ENCODE measurements around the gene CMTM4.
A peak's percentile ranks its signal among the peaks of the same experiment; 100 is the strongest.
"Not testable (repeated sequence)": the region's sequence is repeated elsewhere in the genome, so short reads cannot be mapped to it uniquely, and the experiment has no call there.

The CMTM4 gene

GRCh38 chr16:66673691-66674090 lies 22.9 kb downstream of the CMTM4 start:
- no peak for DNase-seq (ENCODE audit: low read depth in 2 of 2)

- DNase-seq (ENCODE audit: low read depth in 2 of 2), result no peak
Measured at GRCh38 chr16:66670691-66671388, 25.7 kb downstream of the CMTM4 start.

DNA sequence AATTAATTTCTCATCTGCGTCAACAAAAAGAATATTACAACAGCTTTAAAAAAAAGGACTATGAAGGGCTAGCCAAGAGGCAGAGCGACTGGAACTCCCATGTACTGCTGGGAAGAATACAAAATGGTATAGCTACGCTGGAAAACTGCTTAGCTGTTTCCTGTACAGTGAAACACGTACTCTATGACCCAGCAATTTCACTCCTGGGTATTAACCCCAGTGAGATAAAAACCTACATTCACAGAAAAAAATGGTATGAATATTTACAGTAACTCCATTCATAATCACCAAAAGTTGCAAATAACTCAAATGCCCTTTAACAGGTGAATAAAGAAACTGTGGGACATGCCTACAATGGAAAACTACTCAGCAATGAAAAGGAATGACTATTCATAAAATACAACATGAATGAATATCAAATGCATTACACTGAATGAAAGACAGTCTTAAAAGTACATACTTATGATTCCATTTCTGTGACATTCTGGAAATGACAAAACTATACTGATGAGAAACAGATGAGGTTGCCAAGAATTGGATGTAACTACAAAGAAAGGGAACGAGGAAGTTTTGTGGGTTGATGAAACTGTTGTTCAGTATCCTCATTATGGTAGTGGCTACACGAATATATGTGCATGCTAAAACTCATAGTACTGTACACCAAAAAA lies 27.6 kb downstream of the CMTM4 start:
- DNase-seq (ENCODE audit: low read depth in 2 of 2), result no peak

DNA sequence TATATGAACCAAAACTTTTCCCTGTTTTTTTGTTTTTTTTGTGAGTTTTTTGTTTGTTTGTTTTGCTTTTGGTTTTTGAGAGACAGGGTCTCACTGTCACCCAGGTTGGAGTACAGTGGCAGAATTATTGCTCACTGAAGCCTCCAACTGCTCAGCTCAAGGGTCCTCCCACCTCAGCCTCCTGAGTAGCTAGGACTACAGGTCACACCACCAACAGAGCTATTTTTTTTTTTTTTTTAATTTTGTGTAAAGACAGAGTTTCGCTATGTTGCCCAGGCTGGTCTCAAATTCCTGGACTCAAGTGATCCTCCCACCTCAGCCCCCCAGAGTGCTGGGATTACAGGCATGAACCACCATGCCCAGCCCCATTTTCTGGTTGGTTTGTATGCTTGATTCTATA lies 28.6 kb downstream of the CMTM4 start:
- DNase-seq (ENCODE audit: low read depth in 2 of 2), result no peak

GRCh38 chr16:66662445-66663194 lies 33.9 kb downstream of the CMTM4 start:
- DNase-seq (ENCODE audit: low read depth in 2 of 2), result no peak

- not testable (repeated sequence) for DNase-seq (ENCODE audit: low read depth in 2 of 2)
Measured at GRCh38 chr16:66661671-66662346, 34.7 kb downstream of the CMTM4 start.

- no peak for DNase-seq (ENCODE audit: low read depth in 2 of 2)
Measured at GRCh38 chr16:66661210-66661560, 35.4 kb downstream of the CMTM4 start.

- no peak for DNase-seq (ENCODE audit: low read depth in 2 of 2)
Measured at GRCh38 chr16:66660422-66661209, 35.9 kb downstream of the CMTM4 start.

- DNase-seq (ENCODE audit: low read depth in 2 of 2), result no peak
Measured at GRCh38 chr16:66658860-66659190, 37.7 kb downstream of the CMTM4 start.

- no peak for DNase-seq (ENCODE audit: low read depth in 2 of 2)
Measured at GRCh38 chr16:66658143-66658859, 38.2 kb downstream of the CMTM4 start.

GRCh38 chr16:66656547-66656946 lies 40.0 kb downstream of the CMTM4 start:
- DNase-seq (ENCODE audit: low read depth in 2 of 2), result no peak

DNA sequence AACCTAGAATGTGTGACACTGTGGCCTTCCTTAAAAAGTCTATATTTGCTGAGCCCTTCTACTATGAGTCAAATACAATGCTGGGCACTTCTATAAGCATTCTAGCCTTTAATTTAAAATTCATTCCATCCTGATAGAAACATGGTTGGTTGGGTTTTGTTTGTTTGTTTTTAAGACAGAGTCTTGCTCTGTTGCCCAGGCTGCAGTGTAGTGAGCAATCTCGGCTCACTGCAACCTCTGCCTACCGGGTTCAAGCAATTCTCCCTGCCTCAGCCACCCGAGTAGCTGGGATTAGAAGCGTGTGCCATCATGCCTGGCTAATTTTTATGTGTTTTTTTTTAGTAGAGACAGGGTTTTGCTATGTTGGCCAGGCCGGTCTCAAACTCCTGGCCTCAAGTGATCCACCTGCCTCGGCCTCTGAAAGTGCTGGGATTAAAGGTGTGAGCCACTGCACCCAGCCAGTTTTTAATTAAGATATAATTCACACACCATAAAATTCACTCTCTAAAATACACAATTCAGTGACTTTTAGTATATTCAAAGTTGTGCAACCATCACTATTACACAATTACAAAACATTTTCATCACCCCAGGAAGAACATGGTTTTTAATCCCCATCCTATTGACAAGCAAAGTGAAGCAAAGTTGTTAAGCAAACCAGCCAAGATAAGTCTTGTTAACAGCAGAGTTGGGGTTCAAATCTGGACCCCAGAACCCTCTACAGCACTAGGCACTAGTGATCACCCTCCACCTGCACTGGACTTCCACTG lies 42.8 kb downstream of the CMTM4 start:
- DNase-seq (ENCODE audit: low read depth in 2 of 2), result no peak

DNA sequence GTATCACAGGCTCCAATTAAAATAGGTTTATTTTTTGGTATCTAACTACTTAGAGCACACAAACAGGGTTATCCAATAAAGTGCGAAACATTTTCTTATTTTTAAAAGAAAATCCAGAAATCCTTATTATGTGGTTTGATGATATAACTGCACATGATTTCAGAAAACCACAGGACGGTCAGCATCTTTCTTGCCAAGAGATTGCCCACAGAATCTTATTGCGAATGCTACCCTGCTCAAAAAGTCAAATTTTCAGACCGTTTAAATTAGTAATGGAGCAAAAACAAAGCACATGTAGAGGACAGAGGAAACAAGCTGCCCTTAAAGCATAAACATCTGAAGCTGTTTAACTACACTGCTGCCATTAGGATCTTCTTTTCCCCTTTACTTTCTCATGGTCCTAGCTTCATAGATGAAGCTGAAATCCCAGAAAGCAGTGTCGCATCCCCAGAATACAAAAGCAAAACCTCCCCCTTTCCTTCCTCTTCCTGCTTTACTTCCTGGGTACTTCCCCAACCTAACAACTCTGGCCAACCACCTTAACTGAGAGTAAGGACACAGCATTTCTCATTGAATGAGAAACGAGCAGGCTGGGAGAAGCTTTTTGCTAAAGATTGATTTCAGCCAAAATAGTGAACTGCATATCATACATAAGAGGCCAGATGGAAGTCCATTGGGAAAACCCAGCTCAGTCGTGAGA lies 43.7 kb downstream of the CMTM4 start:
- no peak for DNase-seq (ENCODE audit: low read depth in 2 of 2)

- DNase-seq (ENCODE audit: low read depth in 2 of 2), result no peak
Measured at GRCh38 chr16:66651965-66652364, 44.6 kb downstream of the CMTM4 start.

DNA sequence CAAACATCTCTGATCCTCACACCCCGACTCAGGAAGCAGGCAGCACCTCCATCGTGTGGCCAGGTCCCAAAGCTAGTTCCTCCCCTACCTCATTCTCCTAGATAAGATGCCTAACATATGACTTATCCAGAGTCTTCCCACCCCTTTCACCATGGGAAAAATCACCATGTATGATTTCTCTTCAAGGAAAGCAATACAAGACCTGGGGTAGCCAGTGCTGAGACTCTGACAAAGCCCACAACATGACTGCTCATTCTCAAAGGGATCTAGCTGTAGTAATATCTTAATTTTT lies 45.1 kb downstream of the CMTM4 start:
- DNase-seq (ENCODE audit: low read depth in 2 of 2), result no peak

GRCh38 chr16:66650707-66651473 lies 45.7 kb downstream of the CMTM4 start:
- peak; percentile 68 to 78 for DNase-seq (ENCODE audit: low read depth in 2 of 2)

- no peak for DNase-seq (ENCODE audit: low read depth in 2 of 2)
Measured at GRCh38 chr16:66649636-66650205, 46.8 kb downstream of the CMTM4 start.

DNA sequence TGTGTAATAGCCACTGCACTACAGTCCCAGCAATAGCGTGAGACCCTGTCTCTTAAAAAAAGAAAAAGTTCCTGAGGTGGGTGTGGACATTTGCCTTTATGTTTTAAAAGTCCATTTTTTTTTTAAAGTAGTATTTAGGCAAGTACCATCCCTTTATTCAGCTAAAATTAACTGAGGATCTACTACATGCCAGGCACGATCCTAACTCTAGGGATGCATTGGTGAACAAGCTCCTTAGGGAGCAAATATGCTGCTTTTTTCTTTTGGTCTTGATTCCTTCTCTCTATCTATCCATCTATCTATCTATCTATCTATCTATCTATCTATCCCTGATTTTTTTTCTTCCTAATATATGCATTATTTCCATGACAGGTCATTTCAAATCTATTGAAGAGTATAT lies 47.4 kb downstream of the CMTM4 start:
- no peak for DNase-seq (ENCODE audit: low read depth in 2 of 2)

DNA sequence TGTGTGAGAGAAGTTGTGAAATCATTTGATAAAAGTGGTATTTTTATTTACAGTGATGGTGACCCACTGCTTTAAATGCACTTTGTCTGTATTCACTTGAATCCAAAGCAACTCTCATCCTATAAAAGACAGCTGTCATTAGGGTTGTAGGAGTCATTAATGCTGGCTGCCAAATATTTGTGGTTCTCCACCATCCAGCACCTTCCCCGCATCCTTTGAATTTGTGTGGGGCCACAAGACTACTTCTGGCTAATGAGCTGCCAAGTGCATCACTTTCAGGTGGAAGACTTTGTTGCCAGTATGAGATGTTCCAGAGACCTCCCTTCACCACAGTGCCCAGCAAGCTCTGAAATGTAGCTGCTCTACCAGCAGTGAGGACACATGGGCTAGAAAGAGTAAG lies 48.7 kb downstream of the CMTM4 start:
- no peak for DNase-seq (ENCODE audit: low read depth in 2 of 2)
